NCI-H2171 treated with DMSO at 0.1 percent for 48 hours (cell line): Measurements from ENCODE around the gene COX19.
A peak's percentile ranks its signal among the peaks of the same experiment; 100 is the strongest.
"Not testable (repeated sequence)": the region's sequence is repeated elsewhere in the genome, so short reads cannot be mapped to it uniquely, and the experiment has no call there.

ENCODE experiments used
- DNase-seq: peaks from one replicate; lab custom pipeline; 2025; lab: John Stamatoyannopoulos, UW

Gene COX19

DNA sequence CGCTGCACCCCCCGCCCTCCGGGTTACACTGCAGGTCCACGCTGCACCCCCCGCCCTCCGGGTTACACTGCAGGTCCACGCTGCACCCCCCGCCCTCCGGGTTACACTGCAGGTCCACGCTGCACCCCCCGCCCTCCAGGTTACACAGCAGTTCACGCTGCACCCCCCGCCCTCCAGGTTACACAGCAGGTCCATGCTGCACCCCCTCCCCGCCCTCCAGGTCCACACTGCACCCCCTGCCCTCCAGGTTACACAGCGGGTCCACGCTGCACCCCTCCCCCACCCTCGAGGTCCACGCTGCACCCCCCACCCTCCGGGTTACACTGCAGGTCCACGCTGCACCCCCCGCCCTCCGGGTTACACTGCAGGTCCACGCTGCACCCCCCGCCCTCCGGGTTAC lies 51.3 kb downstream of the COX19 start:
- DNase-seq: not testable (repeated sequence)

DNA sequence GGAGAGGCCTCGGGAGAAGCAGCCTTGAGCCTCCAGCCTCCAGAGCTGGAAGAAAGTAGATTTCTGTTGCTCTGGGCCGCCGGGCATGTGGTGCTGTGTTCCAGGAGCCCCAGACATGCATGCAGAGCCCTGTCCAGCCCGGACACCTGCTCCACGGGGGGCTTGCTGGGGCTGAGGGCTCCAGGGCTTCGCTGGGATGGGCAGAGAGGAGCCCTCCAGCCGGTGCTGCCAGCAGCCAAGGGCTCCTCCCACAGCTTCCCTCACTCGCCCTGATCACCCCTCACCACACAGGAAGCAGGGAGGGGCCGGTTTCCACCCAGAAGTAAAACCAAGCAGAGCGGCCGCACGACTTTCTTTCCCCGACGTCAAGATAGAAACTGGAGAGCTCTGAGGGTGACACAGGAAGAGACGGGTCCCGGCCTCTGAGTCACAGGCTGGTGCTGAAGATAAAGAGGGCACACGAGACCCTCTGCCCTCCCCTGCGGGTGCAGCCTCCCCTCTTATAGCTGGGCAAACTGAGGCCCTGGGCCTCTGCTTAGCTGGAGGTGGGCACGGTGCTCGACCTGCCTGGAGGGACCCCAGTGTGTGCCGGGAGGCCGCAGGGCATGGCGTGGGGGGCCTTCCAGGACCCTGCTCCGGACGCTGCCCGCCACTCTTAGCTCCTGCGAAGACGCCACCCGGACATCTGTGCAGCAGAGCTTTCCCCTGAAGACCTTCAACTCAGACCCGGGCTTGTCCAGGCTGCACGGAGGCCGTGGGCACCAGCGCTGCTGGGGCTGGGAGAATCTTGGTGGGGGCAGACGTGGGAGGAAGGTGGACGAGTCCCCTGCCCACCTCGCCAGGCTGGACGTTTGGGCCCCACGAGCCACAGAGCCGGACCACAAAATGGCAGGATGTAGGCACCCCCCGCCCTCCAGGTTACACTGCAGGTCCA lies 52.0 kb downstream of the COX19 start:
- no peak for DNase-seq

DNA sequence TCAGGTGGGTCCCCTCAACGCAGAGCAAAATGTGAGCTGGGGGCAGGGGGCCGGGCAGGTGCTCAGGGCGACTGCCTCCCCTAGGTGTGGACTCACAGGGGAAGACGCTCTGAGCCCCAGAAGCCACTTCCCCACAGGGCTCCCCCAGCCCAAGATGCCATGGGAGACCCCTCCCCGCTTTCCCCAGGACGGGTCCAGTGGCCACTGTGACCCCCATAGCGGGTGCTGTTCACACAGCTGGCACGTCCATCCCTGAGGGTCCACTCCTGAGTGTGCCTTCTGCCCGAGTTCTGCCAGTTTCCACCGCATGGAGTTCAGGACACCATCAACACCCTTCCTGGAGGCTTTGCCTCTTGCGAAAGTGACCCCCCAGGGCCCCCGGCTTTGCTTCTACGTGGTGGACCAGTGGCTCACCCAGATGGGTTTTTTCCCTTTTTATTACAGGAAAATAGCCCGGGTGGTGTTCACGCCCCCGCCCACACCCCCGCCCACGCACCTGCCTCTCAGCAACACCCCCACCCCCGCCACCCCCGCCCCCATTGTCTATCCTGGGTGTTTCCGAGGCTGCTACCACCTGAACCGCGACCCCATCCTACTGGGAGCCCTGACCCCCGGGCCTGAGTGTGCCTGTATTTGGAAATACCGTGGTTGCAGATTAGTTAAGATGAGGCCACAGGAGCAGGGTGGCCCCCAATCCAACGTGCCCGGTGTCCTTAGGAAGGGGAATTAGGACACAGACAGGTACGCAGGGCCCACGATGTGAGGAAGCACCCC lies 52.8 kb downstream of the COX19 start:
- DNase-seq: no peak

GRCh38 chr7:921581-922333 lies 53.6 kb downstream of the COX19 start:
- no peak for DNase-seq

DNA sequence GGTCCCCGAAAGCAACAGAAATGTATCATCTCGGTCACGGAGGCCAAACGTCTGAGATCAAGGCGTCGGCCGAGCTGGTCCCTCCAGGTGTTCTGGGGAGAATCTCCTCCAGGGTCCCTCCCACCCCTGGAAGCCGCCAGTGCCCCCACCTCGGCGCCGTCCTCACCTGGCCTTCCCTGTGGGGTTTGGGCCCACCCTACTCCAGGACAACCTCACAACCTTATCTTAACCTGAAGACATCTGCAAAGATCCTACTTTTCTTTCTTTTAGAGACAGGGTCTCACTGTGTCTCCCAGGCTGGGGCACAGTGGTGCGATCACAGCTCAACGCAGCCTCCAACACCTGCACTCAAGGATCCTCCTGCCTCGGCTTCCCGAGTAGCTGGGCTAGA lies 54.3 kb downstream of the COX19 start:
- no peak for DNase-seq

GRCh38 chr7:920351-921070 lies 54.8 kb downstream of the COX19 start:
- DNase-seq: no peak

DNA sequence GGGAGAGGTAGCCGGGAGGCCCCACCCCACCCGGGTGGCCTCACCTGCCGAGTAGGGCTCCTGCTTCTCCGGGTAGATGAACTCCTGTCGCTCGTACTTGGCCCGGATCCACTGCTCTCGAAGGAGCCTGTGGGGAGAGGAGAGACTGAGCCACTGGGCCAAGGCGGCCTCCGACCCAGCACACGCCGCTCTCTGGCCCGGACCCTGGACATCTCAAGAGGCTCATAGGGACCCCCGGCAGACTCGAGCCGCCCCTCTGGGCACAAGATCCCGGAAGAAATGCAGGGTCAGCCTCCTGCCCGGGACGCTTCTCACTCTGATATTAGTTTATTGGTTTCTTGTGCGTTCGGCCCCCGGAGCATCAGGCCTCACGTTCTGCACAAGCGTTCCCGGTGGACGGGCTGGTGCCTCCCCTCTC lies 55.4 kb downstream of the COX19 start:
- no peak for DNase-seq

GRCh38 chr7:919114-919442 lies 56.3 kb downstream of the COX19 start:
- DNase-seq: no peak

- no peak for DNase-seq
These were observed 56.8 kb downstream of the COX19 start for GRCh38 chr7:918441-919113.

- no peak for DNase-seq
These were observed 57.3 kb downstream of the COX19 start for GRCh38 chr7:918118-918425.

GRCh38 chr7:917255-918117 lies 57.9 kb downstream of the COX19 start:
- peak; percentile 20 for DNase-seq

DNA sequence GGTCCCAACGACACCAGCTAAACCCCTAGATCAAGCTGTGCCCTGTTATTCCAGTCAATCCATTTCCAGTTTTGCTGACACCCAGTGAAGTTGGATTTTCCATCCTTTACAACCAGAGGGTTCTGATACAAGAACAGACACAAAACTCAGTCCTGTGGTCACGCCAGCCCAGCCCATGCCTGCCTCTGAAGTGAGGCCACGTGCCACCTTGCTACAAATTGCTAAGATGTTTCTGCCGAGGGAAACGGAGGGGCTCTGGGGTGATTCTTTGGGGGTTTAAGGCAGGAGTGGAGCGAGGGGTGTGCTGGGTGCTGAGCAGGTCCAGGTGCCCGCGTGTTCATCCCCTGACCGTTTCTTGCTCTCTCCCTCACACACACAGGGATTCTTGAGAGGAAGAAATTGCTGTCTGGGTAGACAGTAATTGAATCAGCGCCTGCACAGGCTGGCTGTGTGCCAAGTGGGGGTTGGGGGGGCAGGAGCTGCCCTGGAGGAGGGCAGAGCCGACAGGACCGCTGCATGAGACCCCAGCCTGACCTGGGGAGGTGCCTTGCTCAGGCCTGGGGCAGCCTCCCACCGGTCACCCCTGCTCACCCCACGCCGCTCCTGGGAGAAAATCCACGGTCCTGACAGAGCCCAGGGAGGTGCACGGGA lies 58.9 kb downstream of the COX19 start:
- peak; percentile 38 for DNase-seq
